ENCODE data around the gene TK2.
"Not testable (repeated sequence)": the region's sequence is repeated elsewhere in the genome, so short reads cannot be mapped to it uniquely, and the experiment has no call there.

Gene TK2

DNA sequence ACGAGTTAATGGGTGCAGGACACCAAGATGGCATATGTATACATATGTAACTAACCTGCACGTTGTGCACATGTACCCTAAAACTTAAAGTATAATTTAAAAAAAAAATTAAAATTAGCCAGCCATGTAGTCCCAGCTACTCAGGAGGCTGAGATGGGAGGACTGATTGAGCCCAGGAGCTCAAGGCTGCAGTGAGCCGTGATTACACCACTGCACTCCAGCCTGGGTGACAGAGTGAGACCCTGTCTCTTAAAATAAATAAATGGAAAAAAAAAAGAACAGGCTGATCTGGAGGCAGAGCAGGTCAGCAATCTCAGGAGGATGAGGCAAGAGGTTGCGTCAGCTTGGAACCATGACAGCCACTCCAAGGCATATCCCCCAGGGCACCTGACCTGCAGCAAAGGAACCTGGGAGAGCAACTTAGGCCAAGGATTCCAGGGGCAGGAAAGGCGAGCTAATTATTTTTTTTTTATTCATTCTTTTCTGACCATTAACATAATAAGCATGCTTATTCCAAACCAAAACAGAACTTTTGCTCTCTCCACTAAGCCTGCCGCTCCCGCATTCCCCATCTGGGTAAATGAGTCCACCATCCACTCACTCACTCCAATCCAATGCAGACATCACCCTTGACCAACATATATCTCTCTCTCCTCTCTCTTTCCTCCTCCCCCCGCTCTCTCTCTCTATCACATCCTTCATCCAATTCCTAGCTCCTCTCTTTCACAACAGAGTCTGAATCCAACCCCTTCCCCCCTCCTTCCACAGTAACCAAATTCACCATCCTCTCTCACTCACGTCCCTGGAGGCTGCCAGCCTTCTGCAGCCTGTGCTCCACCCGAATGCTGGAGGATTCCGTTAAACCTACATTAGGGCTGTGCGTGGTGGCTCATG lies 47.7 kb downstream of the TK2 start:
- H3K9me3 Mint-ChIP-seq, result no peaks in the 10 kb centered on the region
- H3K36me3 Mint-ChIP-seq (ENCODE audit: low read depth), result peaks cover 3% of the 10 kb centered on the region
- H3K4me1 Mint-ChIP-seq (ENCODE audit: low read depth), result peaks cover 6% of the 10 kb centered on the region
- no peak overlapping the region for H3K27ac Mint-ChIP-seq
- no peak overlapping the region for H3K4me3 Mint-ChIP-seq
- H3K27me3 Mint-ChIP-seq (ENCODE audit: low read depth), result peaks cover 17% of the 10 kb centered on the region

DNA sequence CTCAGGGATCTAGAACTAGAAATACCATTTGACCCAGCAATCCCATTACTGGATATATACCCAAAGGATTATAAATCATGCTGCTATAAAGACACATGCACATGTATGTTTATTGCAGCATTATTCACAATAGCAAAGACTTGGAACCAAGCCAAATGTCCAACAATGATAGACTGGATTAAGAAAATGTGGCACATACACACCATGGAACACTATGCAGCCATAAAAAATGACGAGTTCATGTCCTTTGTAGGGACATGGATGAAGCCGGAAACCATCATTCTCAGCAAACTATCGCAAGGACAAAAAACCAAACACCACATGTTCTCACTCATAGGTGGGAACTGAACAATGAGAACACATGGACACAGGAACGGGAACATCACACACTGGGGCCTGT lies 48.4 kb downstream of the TK2 start:
- H3K27ac Mint-ChIP-seq; H3K9me3 Mint-ChIP-seq; H3K4me3 Mint-ChIP-seq; H3K4me1 Mint-ChIP-seq (ENCODE audit: low read depth); H3K36me3 Mint-ChIP-seq (ENCODE audit: low read depth): not testable (repeated sequence)
- peaks cover 20% of the 10 kb centered on the region for H3K27me3 Mint-ChIP-seq (ENCODE audit: low read depth)

DNA sequence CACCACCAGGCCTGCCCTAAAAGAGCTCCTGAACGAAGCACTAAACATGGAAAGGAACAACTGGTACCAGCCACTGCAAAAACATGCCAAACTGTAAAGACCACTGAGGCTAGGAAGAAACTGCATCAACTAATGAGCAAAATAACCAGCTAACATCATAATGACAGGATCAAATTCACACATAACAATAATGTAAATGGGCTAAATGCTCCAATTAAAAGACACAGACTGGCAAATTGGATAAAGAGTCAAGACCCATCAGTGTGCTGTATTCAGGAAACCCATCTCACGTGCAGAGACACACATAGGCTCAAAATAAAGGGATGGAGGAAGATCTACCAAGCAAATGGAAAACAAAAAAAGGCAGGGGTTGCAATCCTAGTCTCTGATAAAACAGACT lies 52.0 kb downstream of the TK2 start:
- not testable (repeated sequence) for H3K36me3 Mint-ChIP-seq (ENCODE audit: low read depth); H3K4me3 Mint-ChIP-seq; H3K27ac Mint-ChIP-seq; H3K9me3 Mint-ChIP-seq; H3K4me1 Mint-ChIP-seq (ENCODE audit: low read depth)
- H3K27me3 Mint-ChIP-seq (ENCODE audit: low read depth), result peaks cover 16% of the 10 kb centered on the region

DNA sequence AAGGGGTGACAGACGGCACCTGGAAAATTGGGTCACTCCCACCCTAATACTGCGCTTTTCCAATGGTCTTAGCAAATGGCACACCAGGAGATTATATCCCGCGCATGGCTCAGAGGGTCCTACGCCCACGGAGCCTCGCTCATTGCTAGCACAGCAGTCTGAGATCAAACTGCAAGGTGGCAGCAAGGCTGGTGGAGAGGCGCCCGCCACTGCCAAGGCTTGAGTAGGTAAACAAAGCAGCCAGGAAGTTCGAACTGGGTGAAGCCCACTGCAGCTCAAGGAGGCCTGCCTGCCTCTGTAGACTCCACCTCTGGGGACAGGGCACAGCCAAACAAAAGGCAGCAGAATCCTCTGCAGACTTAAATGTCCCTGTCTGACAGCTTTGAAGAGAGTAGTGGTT lies 53.7 kb downstream of the TK2 start:
- H3K9me3 Mint-ChIP-seq; H3K4me1 Mint-ChIP-seq (ENCODE audit: low read depth); H3K4me3 Mint-ChIP-seq; H3K27ac Mint-ChIP-seq; H3K36me3 Mint-ChIP-seq (ENCODE audit: low read depth): not testable (repeated sequence)
- peaks cover 16% of the 10 kb centered on the region for H3K27me3 Mint-ChIP-seq (ENCODE audit: low read depth)

DNA sequence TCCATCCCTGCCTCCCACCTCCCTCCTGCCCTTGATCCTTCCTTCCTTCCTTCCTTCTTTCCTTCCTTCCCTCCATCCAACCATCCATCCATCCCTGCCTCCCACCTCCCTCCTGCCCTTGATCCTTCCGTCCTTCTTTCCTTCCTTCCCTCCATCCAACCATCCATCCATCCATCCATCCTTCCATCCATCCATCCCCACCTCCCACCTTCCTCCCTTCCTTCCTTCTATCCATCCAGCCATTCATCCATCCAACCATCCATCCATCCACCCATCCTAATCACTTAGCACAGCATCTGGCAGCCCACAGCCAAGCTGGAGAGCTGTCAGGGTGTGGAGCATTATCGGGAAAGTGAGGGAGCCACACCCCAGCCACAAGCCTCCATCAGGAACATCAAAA lies 54.5 kb downstream of the TK2 start:
- H3K36me3 Mint-ChIP-seq (ENCODE audit: low read depth), result peaks cover 2% of the 10 kb centered on the region
- no peak overlapping the region for H3K4me3 Mint-ChIP-seq
- peaks cover 16% of the 10 kb centered on the region for H3K27me3 Mint-ChIP-seq (ENCODE audit: low read depth)
- no peak overlapping the region for H3K27ac Mint-ChIP-seq
- H3K9me3 Mint-ChIP-seq, result no peaks in the 10 kb centered on the region
- H3K4me1 Mint-ChIP-seq (ENCODE audit: low read depth), result peaks cover 11% of the 10 kb centered on the region

DNA sequence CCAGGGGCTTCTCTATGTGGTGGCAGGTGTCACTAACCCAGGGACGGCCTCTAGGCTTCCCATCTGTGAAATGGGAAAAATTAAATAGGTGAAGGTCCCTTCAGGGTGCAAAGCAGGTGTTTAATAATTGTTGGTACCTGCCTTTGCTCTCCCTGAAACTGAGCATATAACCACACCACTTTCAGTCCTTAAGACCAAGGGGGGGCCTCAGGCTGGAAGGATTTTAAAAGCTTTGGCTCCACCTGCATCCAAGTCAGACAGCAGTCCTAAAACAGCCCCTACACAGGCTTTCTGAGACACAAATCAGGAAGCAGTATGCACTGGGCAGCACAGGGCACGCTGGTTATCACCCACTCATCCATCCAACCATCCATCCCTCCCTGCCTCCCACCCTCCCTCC lies 55.0 kb downstream of the TK2 start:
- Mint-ChIP-seq H3K27ac (no peak overlapping the region), H3K36me3 (ENCODE audit: low read depth) (peaks cover 2% of the 10 kb centered on the region), H3K9me3 (no peaks in the 10 kb centered on the region), H3K4me3 (no peak overlapping the region), H3K4me1 (ENCODE audit: low read depth) (peaks cover 11% of the 10 kb centered on the region), H3K27me3 (ENCODE audit: low read depth) (peaks cover 16% of the 10 kb centered on the region)

DNA sequence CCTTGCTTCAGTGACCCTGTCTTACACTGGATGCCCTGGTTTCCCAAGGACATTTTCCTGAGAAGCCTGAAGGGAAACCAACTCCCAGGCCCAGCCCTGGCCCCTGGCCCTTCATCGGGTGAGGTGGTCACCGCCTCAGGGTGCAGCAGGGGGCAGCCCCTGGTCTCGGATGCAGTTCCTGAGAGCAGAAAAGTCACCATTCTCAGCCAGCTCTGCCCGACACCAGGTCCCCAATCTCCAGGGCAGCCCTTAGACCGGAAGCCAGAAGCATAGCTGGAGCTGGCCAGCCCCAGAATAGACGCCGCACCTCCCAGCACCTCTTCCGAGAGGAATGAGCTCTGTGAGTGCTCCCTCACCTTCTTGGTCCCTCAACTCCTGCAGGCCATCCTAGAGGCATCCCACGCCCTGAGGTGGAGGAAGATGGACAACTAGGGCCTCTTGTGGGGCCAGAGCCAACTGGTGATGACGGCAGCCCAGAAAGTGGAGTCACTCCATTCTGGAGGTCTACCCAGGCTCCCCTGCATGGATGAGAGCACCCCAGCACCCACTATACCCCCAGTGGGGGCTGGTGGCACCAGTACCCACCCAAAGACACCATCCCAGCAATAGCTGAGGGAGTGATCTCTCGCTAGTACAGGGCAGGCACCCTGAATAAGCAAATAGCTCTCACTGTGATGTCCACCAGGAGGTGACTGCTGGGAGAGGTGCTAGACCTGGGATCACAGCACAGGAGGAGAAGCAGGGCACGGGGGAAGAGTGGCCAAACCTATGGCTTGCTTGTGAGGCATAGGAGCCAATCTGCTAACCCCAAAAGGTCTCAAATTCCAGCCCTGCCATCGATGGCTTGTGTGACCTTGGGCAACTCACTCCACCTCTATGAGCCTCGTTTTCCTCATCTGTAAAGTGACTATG lies 56.2 kb downstream of the TK2 start:
- no peaks in the 10 kb centered on the region for H3K9me3 Mint-ChIP-seq
- H3K36me3 Mint-ChIP-seq (ENCODE audit: low read depth), result no peaks in the 10 kb centered on the region
- peaks cover 10% of the 10 kb centered on the region for H3K27me3 Mint-ChIP-seq (ENCODE audit: low read depth)
- H3K4me3 Mint-ChIP-seq, result no peak overlapping the region
- no peak overlapping the region for H3K27ac Mint-ChIP-seq
- H3K4me1 Mint-ChIP-seq (ENCODE audit: low read depth), result peaks cover 11% of the 10 kb centered on the region

DNA sequence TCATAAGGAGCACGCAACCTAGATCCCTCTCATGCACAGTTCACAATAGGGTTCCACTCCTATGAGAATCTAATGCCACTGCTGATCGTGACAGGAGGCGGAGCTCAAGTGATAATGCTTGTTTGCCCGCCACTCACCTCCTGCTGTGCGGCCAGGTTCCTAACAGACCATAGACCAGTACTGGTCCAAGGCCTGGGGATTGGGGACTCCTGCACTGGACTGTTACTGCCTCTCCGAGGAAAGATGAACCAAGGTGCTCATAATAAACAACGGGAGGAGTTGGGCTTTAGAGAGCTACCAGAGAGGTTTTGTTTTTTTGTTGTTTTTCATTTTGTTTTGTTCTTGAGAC lies 58.2 kb downstream of the TK2 start:
- H3K4me1 Mint-ChIP-seq (ENCODE audit: low read depth), result peaks cover 10% of the 10 kb centered on the region
- H3K4me3 Mint-ChIP-seq, result no peak overlapping the region
- no peaks in the 10 kb centered on the region for H3K9me3 Mint-ChIP-seq

DNA sequence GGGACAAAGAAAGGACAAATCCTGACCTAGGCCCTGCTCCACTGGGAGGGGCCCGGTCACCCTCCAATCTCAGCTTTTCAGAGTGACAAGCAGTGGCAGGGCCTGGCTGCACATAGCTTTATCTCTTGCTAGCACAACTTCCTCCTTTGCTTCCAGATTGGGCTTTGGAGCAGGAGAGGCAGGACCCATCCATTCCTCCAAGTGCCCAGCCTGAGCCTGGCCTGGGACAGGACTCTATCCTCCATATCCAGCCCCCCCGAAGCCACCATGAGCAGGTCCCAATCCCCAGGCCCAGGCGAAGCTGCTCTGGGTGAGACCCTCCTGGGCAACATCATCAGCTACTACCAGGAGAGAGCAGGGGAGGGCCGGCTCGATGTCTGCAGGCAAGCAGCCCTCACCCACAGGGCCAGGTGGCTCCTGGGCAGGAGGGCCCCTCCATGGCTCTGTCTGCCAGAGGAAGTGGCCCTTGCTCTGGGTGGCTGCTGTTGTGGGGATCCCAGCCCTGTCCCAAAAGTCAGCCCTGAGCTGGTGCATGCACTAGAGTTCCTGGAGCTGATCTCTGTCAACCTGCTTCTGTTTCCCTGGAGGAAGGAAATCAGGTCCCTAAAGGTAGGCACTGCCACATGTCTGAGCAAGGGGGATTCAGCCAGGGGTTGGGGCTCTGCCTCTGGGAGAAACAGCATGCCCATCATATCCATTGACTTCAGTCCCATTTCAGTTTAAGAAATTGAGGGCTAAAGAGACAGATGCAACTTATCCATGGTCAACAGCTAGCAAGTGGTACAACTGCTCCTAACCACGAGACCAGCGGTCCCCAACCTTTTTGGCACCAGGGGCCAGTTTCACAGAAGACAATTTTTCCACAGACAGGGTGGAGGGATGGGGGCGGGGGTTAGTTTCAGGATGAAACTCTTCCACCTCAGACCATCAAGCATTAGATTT lies 58.9 kb downstream of the TK2 start:
- Mint-ChIP-seq H3K27ac (no peak overlapping the region), H3K27me3 (ENCODE audit: low read depth) (no peaks in the 10 kb centered on the region), H3K9me3 (no peaks in the 10 kb centered on the region), H3K4me1 (ENCODE audit: low read depth) (peaks cover 10% of the 10 kb centered on the region), H3K4me3 (no peak overlapping the region), H3K36me3 (ENCODE audit: low read depth) (no peaks in the 10 kb centered on the region)

More for the DNA sequence above, 58.2 kb downstream of the TK2 start:
- H3K27me3 Mint-ChIP-seq (ENCODE audit: low read depth), result no peaks in the 10 kb centered on the region
- no peaks in the 10 kb centered on the region for H3K36me3 Mint-ChIP-seq (ENCODE audit: low read depth)
- no peak overlapping the region for H3K27ac Mint-ChIP-seq

DNA sequence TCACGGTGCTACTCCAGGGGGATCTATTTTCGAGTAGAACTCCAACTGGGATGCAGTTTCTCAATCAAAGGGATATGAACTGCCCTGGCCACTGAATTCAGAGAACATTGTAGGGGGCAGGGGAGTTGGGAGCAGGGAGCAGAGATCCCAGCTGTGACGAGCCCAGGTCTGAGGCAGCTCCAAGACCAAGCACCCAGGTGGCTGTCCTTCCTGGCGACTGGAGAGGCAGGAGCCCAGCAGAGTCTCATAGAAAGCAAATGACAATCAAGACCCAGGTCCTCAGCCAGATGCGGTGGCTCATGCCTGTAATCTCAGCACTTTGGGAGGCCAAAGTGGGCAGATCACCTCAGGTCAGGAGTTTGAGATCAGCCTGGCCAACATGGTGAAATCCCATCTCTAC lies 60.1 kb downstream of the TK2 start:
- H3K4me3 Mint-ChIP-seq, result no peak overlapping the region
- H3K36me3 Mint-ChIP-seq (ENCODE audit: low read depth), result no peaks in the 10 kb centered on the region
- no peaks in the 10 kb centered on the region for H3K9me3 Mint-ChIP-seq
- no peaks in the 10 kb centered on the region for H3K27me3 Mint-ChIP-seq (ENCODE audit: low read depth)
- no peak overlapping the region for H3K27ac Mint-ChIP-seq
- H3K4me1 Mint-ChIP-seq (ENCODE audit: low read depth), result peaks cover 14% of the 10 kb centered on the region

DNA sequence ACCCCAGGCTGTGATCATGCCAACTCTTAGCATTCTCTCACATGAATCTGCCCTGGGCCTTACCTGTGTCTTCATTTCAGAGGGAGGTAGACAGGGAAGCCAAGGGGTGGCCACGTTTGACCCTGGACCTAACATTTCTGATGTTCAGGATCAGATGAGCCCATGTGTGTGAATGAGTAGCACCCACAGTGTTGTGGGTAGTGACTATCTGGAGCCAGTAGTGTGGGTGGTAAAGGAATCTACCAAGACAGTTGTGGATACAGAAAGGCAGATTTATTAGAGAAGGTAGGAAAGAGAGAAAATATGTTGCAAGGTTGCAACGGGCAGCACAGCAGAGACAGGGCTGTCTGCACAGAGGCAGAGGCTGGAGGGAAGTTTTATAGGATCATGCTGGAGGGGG lies 60.5 kb downstream of the TK2 start:
- H3K27ac Mint-ChIP-seq, result no peak overlapping the region
- H3K4me3 Mint-ChIP-seq, result no peak overlapping the region

DNA sequence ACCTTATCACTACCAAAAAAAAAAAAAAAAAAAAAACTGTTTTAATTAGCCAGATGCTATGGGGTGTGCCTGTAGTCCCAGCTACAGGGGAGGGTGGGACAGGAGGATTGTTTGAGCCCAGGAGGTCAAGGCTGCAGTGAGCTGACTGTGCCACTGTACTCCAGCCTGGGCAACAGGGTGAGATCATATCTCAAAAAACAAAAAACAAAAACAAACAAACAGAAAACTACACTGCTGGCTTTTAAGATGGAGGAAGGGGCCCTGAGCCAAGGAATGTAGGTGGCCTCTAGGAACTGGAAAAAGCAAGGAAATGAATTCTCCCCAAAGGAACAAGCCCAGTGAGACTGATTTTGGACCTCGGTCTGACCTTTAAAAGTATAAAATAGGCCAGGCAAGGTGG lies 61.4 kb downstream of the TK2 start:
- Mint-ChIP-seq H3K9me3 (no peaks in the 10 kb centered on the region), H3K27ac (no peak overlapping the region), H3K36me3 (ENCODE audit: low read depth) (no peaks in the 10 kb centered on the region), H3K4me1 (ENCODE audit: low read depth) (peaks cover 25% of the 10 kb centered on the region), H3K27me3 (ENCODE audit: low read depth) (no peaks in the 10 kb centered on the region), H3K4me3 (no peak overlapping the region)

More for the DNA sequence above, 60.5 kb downstream of the TK2 start:
- Mint-ChIP-seq H3K4me1 (ENCODE audit: low read depth) (peaks cover 16% of the 10 kb centered on the region), H3K36me3 (ENCODE audit: low read depth) (no peaks in the 10 kb centered on the region), H3K9me3 (no peaks in the 10 kb centered on the region), H3K27me3 (ENCODE audit: low read depth) (no peaks in the 10 kb centered on the region)

DNA sequence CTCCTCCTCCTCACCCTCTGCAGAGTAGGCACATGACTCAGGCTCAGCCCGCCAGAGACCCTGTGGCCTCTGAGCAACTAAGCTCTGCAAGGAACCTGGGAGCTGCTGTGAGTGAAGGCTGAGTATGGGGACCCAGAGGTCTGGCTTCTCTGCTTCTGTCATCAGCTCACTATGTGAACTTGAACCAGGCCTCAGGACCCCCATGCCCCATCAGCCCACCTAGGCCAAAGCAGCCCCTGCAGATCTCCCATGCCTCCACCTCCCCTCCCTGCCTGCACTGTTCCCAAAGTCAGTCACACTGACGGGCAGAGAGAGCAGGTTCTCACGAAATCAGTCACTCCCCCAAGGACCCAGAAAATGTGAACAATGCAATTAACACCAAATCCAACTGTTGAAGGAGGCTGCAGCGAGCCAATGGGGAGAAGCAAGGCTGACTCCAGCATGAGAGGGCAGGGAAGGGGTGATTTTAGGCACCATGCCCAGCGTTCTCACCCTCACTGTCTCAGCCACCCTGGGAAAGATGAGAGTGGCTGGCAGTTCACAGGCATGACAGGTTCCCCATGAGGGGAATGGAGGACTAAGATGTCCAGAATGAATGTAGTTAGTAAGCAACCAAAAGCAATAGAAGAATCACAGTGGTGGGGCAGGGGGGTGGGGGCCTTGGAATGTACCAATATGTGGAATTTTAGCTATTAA lies 62.2 kb downstream of the TK2 start:
- Mint-ChIP-seq H3K9me3 (no peaks in the 10 kb centered on the region), H3K4me1 (ENCODE audit: low read depth) (peaks cover 33% of the 10 kb centered on the region), H3K27ac (peak overlapping the region; percentile 7), H3K36me3 (ENCODE audit: low read depth) (no peaks in the 10 kb centered on the region), H3K27me3 (ENCODE audit: low read depth) (no peaks in the 10 kb centered on the region), H3K4me3 (no peak overlapping the region)

Measured in T-helper 1 cell treated with Interleukin-12 subunit alpha and Interleukin-12 subunit beta and Interleukin-4 antibody, amounts not matched to agents 30 μg/mL and 1 μg/mL, for 36 hours (primary cell).